Mesendoderm (in vitro differentiated cells): ENCODE results near the gene SYNE2.

Experiments
- DNase-seq: peaks from one replicate; pipeline ENCODE4 v3.0.0; 2013
- H2AK5ac ChIP-seq: 2 replicates; pipeline ENCODE4 v1.6.1; 2013; ENCODE audit warnings: low read length, inconsistent platforms
- H2BK120ac ChIP-seq: 2 replicates; pipeline ENCODE4 v1.6.1; 2013; ENCODE audit warnings: low read depth, mild to moderate bottlenecking, low read length, moderate library complexity, mixed read lengths
- H2BK15ac ChIP-seq: replicated peaks from 2 replicates; pipeline ENCODE4 v1.6.1; 2013; ENCODE audit warnings: low read depth, mild to moderate bottlenecking, moderate library complexity
- H2BK5ac ChIP-seq: 2 replicates; pipeline ENCODE4 v1.6.1; 2013; ENCODE audit warnings: low read length, inconsistent platforms
- H3K18ac ChIP-seq: 2 replicates; pipeline ENCODE4 v1.6.1; 2013; ENCODE audit warnings: mild to moderate bottlenecking, low read length, mixed read lengths
- H3K23ac ChIP-seq: one replicate; pipeline ENCODE4 v1.6.1; 2013; ENCODE audit warnings: low read length
- H3K27ac ChIP-seq: 2 replicates; pipeline ENCODE4 v1.5.1; 2013; ENCODE audit warnings: low read depth, mild to moderate bottlenecking, inconsistent platforms, low read length, moderate library complexity
- H3K27me3 ChIP-seq: 2 replicates; pipeline ENCODE4 v1.6.1; 2013; ENCODE audit warnings: low read length, control low read depth, mild to moderate bottlenecking, inconsistent platforms; ENCODE audit not compliant: insufficient read depth, poor library complexity
- H3K36me3 ChIP-seq: 2 replicates; pipeline ENCODE4 v1.6.1; 2013; ENCODE audit warnings: low read length, inconsistent platforms; ENCODE audit not compliant: control insufficient read depth, insufficient read depth
- H3K4ac ChIP-seq: one replicate; pipeline ENCODE4 v1.6.1; 2013; ENCODE audit warnings: low read depth, mild to moderate bottlenecking, low read length, moderate library complexity
- H3K4me1 ChIP-seq: 2 replicates; pipeline ENCODE4 v1.6.1; 2013; ENCODE audit warnings: low read depth, low read length, inconsistent platforms; ENCODE audit not compliant: control insufficient read depth
- H3K4me2 ChIP-seq: 2 replicates; pipeline ENCODE4 v1.6.1; 2013; ENCODE audit warnings: low read length
- H3K4me3 ChIP-seq: 2 replicates; pipeline ENCODE4 v1.5.1; 2013; ENCODE audit warnings: mild to moderate bottlenecking, low read length
- H3K56ac ChIP-seq: one replicate; pipeline ENCODE4 v1.6.1; 2013; ENCODE audit warnings: low read length
- H3K79me1 ChIP-seq: 2 replicates; pipeline ENCODE4 v1.6.1; 2013; ENCODE audit warnings: low read length, inconsistent platforms
- H3K79me2 ChIP-seq: 2 replicates; pipeline ENCODE4 v1.6.1; 2013; ENCODE audit warnings: mild to moderate bottlenecking, low read length; ENCODE audit not compliant: control insufficient read depth, insufficient read depth
- H3K9ac ChIP-seq: 2 replicates; pipeline ENCODE4 v1.6.1; 2013; ENCODE audit warnings: low read length, inconsistent platforms
- H4K5ac ChIP-seq: one replicate; pipeline ENCODE4 v1.6.1; 2013; ENCODE audit warnings: low read length
- H4K8ac ChIP-seq: one replicate; pipeline ENCODE4 v1.6.1; 2013; ENCODE audit warnings: low read depth, mild to moderate bottlenecking, control low read depth, low read length, moderate library complexity
- WGBS: extraction: QIAGEN DNeasy Blood & Tissue Kit; methylation state at CpG from one replicate; pipeline ENCODE4 v1.1.7; 2013; ENCODE audit warnings: low lambda C conversion rate, missing lambda C conversion rate; ENCODE audit not compliant: insufficient coverage; ENCODE audit errors: extremely low coverage; 5-methylcytosine and 5-hydroxymethylcytosine counted together

Gene SYNE2

GRCh38 chr14:63991833-63992232 lies 139.0 kb downstream of the SYNE2 start:
- Histone ChIP-seq H3K18ac (no peak overlapping the region), H3K4ac (no peak overlapping the region), H4K5ac (no peak overlapping the region), H3K23ac (no peak overlapping the region), H2BK120ac (no peak overlapping the region), H3K56ac (no peak overlapping the region), H3K4me2 (no peak overlapping the region), H2BK15ac (no peak overlapping the region), H3K4me3 (no peak overlapping the region), H3K27me3 (no peaks in the 10 kb centered on the region), H3K27ac (no peak overlapping the region), H2BK5ac (no peak overlapping the region), H3K79me1 (no peaks in the 10 kb centered on the region), H2AK5ac (no peak overlapping the region), H3K9ac (no peak overlapping the region), H3K79me2 (no peaks in the 10 kb centered on the region), H3K4me1 (no peaks in the 10 kb centered on the region), H4K8ac (no peak overlapping the region), H3K36me3 (no peaks in the 10 kb centered on the region)
- DNase-seq: no peak
- WGBS: no CpG with 5 or more reads among the region's 7 CpGs

GRCh38 chr14:63992858-63993257 lies 140.1 kb downstream of the SYNE2 start:
- H3K4ac ChIP-seq: no peak overlapping the region
- no peak overlapping the region for H4K5ac ChIP-seq
- no peak overlapping the region for H2BK120ac ChIP-seq
- H3K36me3 ChIP-seq: no peaks in the 10 kb centered on the region
- H3K56ac ChIP-seq: no peak overlapping the region
- H2BK5ac ChIP-seq: no peak overlapping the region
- H3K4me1 ChIP-seq: no peaks in the 10 kb centered on the region
- H3K79me2 ChIP-seq: no peaks in the 10 kb centered on the region
- no peaks in the 10 kb centered on the region for H3K79me1 ChIP-seq
- H2BK15ac ChIP-seq: no peak overlapping the region
- no peak overlapping the region for H3K9ac ChIP-seq
- no peak overlapping the region for H3K27ac ChIP-seq
- no peak overlapping the region for H4K8ac ChIP-seq
- no peak overlapping the region for H3K4me3 ChIP-seq
- H2AK5ac ChIP-seq: no peak overlapping the region
- no peak for DNase-seq
- no peak overlapping the region for H3K23ac ChIP-seq
- no peaks in the 10 kb centered on the region for H3K27me3 ChIP-seq
- no CpG with 5 or more reads among the region's 6 CpGs for WGBS
- H3K18ac ChIP-seq: no peak overlapping the region
- H3K4me2 ChIP-seq: no peak overlapping the region

- Histone ChIP-seq H3K4me3 (no peak overlapping the region), H3K4ac (no peak overlapping the region), H3K4me1 (no peaks in the 10 kb centered on the region), H3K79me1 (no peaks in the 10 kb centered on the region), H3K4me2 (no peak overlapping the region), H3K36me3 (no peaks in the 10 kb centered on the region), H4K8ac (no peak overlapping the region), H3K27me3 (no peaks in the 10 kb centered on the region), H3K23ac (no peak overlapping the region), H2AK5ac (no peak overlapping the region), H3K9ac (no peak overlapping the region), H3K18ac (no peak overlapping the region), H2BK15ac (no peak overlapping the region), H3K56ac (no peak overlapping the region), H2BK120ac (no peak overlapping the region), H3K27ac (no peak overlapping the region), H4K5ac (no peak overlapping the region), H3K79me2 (no peaks in the 10 kb centered on the region), H2BK5ac (no peak overlapping the region)
- DNase-seq: no peak
- WGBS: no CpG with 5 or more reads among the region's 3 CpGs
Observed at GRCh38 chr14:63993992-63994391, 141.2 kb downstream of the SYNE2 start.

GRCh38 chr14:63995285-63995684 lies 142.5 kb downstream of the SYNE2 start:
- Histone ChIP-seq H4K8ac (no peak overlapping the region), H2BK15ac (no peak overlapping the region), H3K4ac (no peak overlapping the region), H2AK5ac (no peak overlapping the region), H3K18ac (no peak overlapping the region), H2BK120ac (no peak overlapping the region), H3K36me3 (no peaks in the 10 kb centered on the region), H3K27me3 (no peaks in the 10 kb centered on the region), H4K5ac (no peak overlapping the region), H3K79me1 (no peaks in the 10 kb centered on the region), H3K23ac (no peak overlapping the region), H3K56ac (no peak overlapping the region), H3K4me1 (no peaks in the 10 kb centered on the region), H3K9ac (no peak overlapping the region), H3K4me2 (no peak overlapping the region), H3K4me3 (no peak overlapping the region), H3K27ac (no peak overlapping the region), H3K79me2 (no peaks in the 10 kb centered on the region), H2BK5ac (no peak overlapping the region)
- no CpG with 5 or more reads among the region's 4 CpGs for WGBS
- DNase-seq: no peak

GRCh38 chr14:63996016-63996415 lies 143.2 kb downstream of the SYNE2 start:
- no CpG with 5 or more reads among the region's 4 CpGs for WGBS
- H3K79me1 ChIP-seq: no peaks in the 10 kb centered on the region
- H2BK120ac ChIP-seq: no peak overlapping the region
- H2BK15ac ChIP-seq: no peak overlapping the region
- H4K8ac ChIP-seq: no peak overlapping the region
- no peak overlapping the region for H3K9ac ChIP-seq
- H3K36me3 ChIP-seq: no peaks in the 10 kb centered on the region
- H3K27me3 ChIP-seq: no peaks in the 10 kb centered on the region
- H3K79me2 ChIP-seq: no peaks in the 10 kb centered on the region
- H2AK5ac ChIP-seq: no peak overlapping the region
- H3K4me1 ChIP-seq: no peaks in the 10 kb centered on the region
- H3K4ac ChIP-seq: no peak overlapping the region
- no peak overlapping the region for H3K4me2 ChIP-seq
- no peak overlapping the region for H2BK5ac ChIP-seq
- H4K5ac ChIP-seq: no peak overlapping the region
- no peak overlapping the region for H3K23ac ChIP-seq
- no peak for DNase-seq
- no peak overlapping the region for H3K27ac ChIP-seq
- H3K4me3 ChIP-seq: no peak overlapping the region
- H3K18ac ChIP-seq: no peak overlapping the region
- no peak overlapping the region for H3K56ac ChIP-seq

GRCh38 chr14:63996625-63997220 lies 143.9 kb downstream of the SYNE2 start:
- no peak overlapping the region for H3K4ac ChIP-seq
- WGBS: no CpG with 5 or more reads among the region's 10 CpGs
- no peaks in the 10 kb centered on the region for H3K4me1 ChIP-seq
- H3K9ac ChIP-seq: no peak overlapping the region
- H2BK15ac ChIP-seq: no peak overlapping the region
- no peak overlapping the region for H2BK120ac ChIP-seq
- H3K79me1 ChIP-seq: no peaks in the 10 kb centered on the region
- H2BK5ac ChIP-seq: no peak overlapping the region
- H3K36me3 ChIP-seq: no peaks in the 10 kb centered on the region
- no peak for DNase-seq
- no peak overlapping the region for H3K56ac ChIP-seq
- no peak overlapping the region for H2AK5ac ChIP-seq
- H3K27me3 ChIP-seq: no peaks in the 10 kb centered on the region
- no peak overlapping the region for H3K23ac ChIP-seq
- no peak overlapping the region for H3K27ac ChIP-seq
- H3K79me2 ChIP-seq: no peaks in the 10 kb centered on the region
- H3K4me3 ChIP-seq: no peak overlapping the region
- H3K18ac ChIP-seq: no peak overlapping the region
- H4K8ac ChIP-seq: no peak overlapping the region
- H3K4me2 ChIP-seq: no peak overlapping the region
- H4K5ac ChIP-seq: no peak overlapping the region
